ENCODE data around the gene DUSP3.

- TF ChIP-seq, protein P1, sequence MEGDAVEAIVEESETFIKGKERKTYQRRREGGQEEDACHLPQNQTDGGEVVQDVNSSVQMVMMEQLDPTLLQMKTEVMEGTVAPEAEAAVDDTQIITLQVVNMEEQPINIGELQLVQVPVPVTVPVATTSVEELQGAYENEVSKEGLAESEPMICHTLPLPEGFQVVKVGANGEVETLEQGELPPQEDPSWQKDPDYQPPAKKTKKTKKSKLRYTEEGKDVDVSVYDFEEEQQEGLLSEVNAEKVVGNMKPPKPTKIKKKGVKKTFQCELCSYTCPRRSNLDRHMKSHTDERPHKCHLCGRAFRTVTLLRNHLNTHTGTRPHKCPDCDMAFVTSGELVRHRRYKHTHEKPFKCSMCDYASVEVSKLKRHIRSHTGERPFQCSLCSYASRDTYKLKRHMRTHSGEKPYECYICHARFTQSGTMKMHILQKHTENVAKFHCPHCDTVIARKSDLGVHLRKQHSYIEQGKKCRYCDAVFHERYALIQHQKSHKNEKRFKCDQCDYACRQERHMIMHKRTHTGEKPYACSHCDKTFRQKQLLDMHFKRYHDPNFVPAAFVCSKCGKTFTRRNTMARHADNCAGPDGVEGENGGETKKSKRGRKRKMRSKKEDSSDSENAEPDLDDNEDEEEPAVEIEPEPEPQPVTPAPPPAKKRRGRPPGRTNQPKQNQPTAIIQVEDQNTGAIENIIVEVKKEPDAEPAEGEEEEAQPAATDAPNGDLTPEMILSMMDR (IDR thresholded peaks at IDR 0.05) = no peak
- no peak for TF ChIP-seq POLR2A (IDR thresholded peaks at IDR 0.05)
These were observed 44.8 kb downstream of the DUSP3 start for GRCh38 chr17:43733956-43734355.

Data from ovary (tissue), 3 donors.